ENCODE data around the gene ACOX2. TPM values are rescaled to one million over a fixed set of nuclear protein-coding genes. Genes with fewer than 3 reads are reported as not detected.

Gene ACOX2
- total RNA-seq, 4 donors from 2014 or later, result 18.3 to 28.9 (median 20.2) TPM

Other genes with a start within 250 kb of the ACOX2 start
- 10 to 100 TPM in 3 of 4 donors, 1 to 10 TPM in 1; 9.1 to 16.0 (median 10.4) TPM for gene RPP14, start 230.9 kb downstream of the ACOX2 start, total RNA-seq
- gene HTD2, start 230.7 kb downstream of the ACOX2 start, total RNA-seq, result 10 to 100 TPM in 2 of 4 donors, 1 to 10 TPM in 2; 7.5 to 12.3 (median 10.4) TPM
- gene PXK, start 204.3 kb downstream of the ACOX2 start, total RNA-seq, result 10 to 100 TPM; 28.2 to 35.3 (median 30.3) TPM
- gene PDHB, start 103.4 kb downstream of the ACOX2 start, total RNA-seq, result 100 to 1,000 TPM; 100 to 138 (median 122) TPM
- 10 to 100 TPM; 13.6 to 16.8 (median 15.1) TPM for gene KCTD6, start 45.1 kb downstream of the ACOX2 start, total RNA-seq
- gene FAM107A, start 40.2 kb upstream of the ACOX2 start, total RNA-seq, result 100 to 1,000 TPM in 2 of 4 donors, 10 to 100 TPM in 2; 35.7 to 107 (median 92.7) TPM
- not detected for gene FAM3D, start 129.6 kb upstream of the ACOX2 start, total RNA-seq

All from esophagus muscularis mucosa (tissue), 4 donors.